Hepatocyte (in vitro differentiated cells): ENCODE measurements around the gene SPTLC1. TPM values are rescaled to one million over a fixed set of nuclear protein-coding genes. Genes with fewer than 3 reads are reported as not detected.

Experiments used
- DNase-seq: peaks from one replicate; pipeline ENCODE4 v3.0.0-alpha.2; 2016; ENCODE audit warnings: low spot score
- H2AFZ ChIP-seq: fragments of 200-600 bp; sonication (generic); 2 replicates; pipeline ENCODE4 v1.6.0; 2016; ENCODE audit warnings: antibody characterized with exemption, mild to moderate bottlenecking
- H3K27ac ChIP-seq: fragments of 200-600 bp; sonication (generic); 2 replicates; pipeline ENCODE4 v1.5.1; 2016; ENCODE audit warnings: mild to moderate bottlenecking
- H3K27me3 ChIP-seq: fragments of 200-600 bp; sonication (generic); 2 replicates; pipeline ENCODE4 v1.6.1; 2016
- H3K36me3 ChIP-seq: fragments of 200-600 bp; sonication (generic); replicated peaks from 2 replicates; pipeline ENCODE4 v1.5.1; 2016; ENCODE audit warnings: low read depth; ENCODE audit not compliant: insufficient read depth
- H3K4me1 ChIP-seq: fragments of 200-600 bp; sonication (generic); 2 replicates; pipeline ENCODE4 v1.5.1; 2016; ENCODE audit warnings: mild to moderate bottlenecking, moderate library complexity; ENCODE audit not compliant: insufficient read depth
- H3K4me2 ChIP-seq: fragments of 200-600 bp; sonication (generic); 2 replicates; pipeline ENCODE4 v1.6.0; 2016
- H3K4me3 ChIP-seq: fragments of 200-600 bp; sonication (generic); 2 replicates; pipeline ENCODE4 v1.5.1; 2016; ENCODE audit warnings: mild to moderate bottlenecking
- H3K79me2 ChIP-seq: fragments of 200-600 bp; sonication (generic); 2 replicates; pipeline ENCODE4 v1.6.0; 2017; ENCODE audit warnings: mild to moderate bottlenecking
- H3K9me2 ChIP-seq: fragments of 200-600 bp; sonication (generic); replicated peaks from 2 replicates; pipeline ENCODE4 v1.6.0; 2017; ENCODE audit warnings: mild to moderate bottlenecking; ENCODE audit not compliant: insufficient read depth
- H3K9me3 ChIP-seq: fragments of 200-600 bp; sonication (generic); 2 replicates; pipeline ENCODE4 v1.5.1; 2016; ENCODE audit warnings: low read depth, mild to moderate bottlenecking
- H4K20me1 ChIP-seq: fragments of 200-600 bp; sonication (generic); 2 replicates; pipeline ENCODE4 v1.6.0; 2016; ENCODE audit warnings: mild to moderate bottlenecking; ENCODE audit not compliant: insufficient read depth, poor library complexity, severe bottlenecking
- EZH2 ChIP-seq: fragments of 200-600 bp; sonication (generic); IDR thresholded peaks from 2 replicates; pipeline ENCODE4 v1.6.1; 2016; ENCODE audit warnings: antibody characterized with exemption, mild to moderate bottlenecking, borderline replicate concordance
- EZH2phosphoT487 ChIP-seq: fragments of 200-600 bp; sonication (generic); IDR thresholded peaks from one replicate; pipeline ENCODE4 v1.6.1; 2018; ENCODE audit warnings: antibody characterized with exemption, mild to moderate bottlenecking, low read depth, moderate library complexity; ENCODE audit not compliant: unreplicated experiment, severe bottlenecking
- WGBS: methylation state at CpG from one replicate; pipeline ENCODE4 v1.1.6; 2016; ENCODE audit warnings: low lambda C conversion rate; ENCODE audit errors: missing lambda C conversion rate; 5-methylcytosine and 5-hydroxymethylcytosine counted together
- polyA plus RNA-seq: library from polyadenylated mRNA; unstranded; fragments of >200 nt; fragmentation: Nextera tagmentation; extraction: Ambion mirVana; gene quantifications from 2 replicates; pipeline ENCODE4 v1.2.1, GENCODE V29; 2016
- total RNA-seq: library from RNA; depleted of rRNA; stranded (reverse); fragments of >200 nt; gene quantifications from 2 replicates; pipeline ENCODE4 v1.2.3, GENCODE V29; 2014
- TF ChIP-seq, protein P1 (sequence below): fragments of 200-600 bp; sonication (generic); IDR thresholded peaks from 2 replicates; pipeline ENCODE4 v1.5.1; 2016; ENCODE audit warnings: antibody characterized with exemption, mild to moderate bottlenecking; ENCODE audit not compliant: poor library complexity

Gene SPTLC1
- total and polyA plus RNA-seq, 2 experiments from 2014 or later: 67.6 to 101 TPM

DNA sequence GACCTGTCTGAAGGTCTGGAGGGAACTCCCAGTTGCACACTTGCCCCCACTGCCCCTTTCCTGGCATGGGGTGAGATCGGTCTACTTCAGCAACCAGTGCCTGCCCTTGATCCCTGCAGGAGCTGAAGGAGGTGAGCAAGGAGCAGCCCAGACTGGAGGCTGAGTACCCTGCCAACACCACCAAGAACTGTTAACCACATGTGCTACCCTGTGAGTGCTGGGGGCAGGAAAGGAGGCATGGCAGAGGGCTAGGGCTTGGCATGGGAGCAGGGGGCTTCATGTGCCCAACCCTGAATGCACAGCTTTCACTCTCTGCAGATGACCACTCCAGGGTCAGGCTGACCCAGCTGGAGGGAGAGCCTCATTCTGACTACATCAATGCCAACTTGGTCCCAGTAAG is 17.3 kb upstream of the SPTLC1 start:
- H3K36me3 ChIP-seq: no peaks in the 10 kb centered on the region
- no peaks in the 10 kb centered on the region for H3K9me2 ChIP-seq
- TF ChIP-seq, protein P1, sequence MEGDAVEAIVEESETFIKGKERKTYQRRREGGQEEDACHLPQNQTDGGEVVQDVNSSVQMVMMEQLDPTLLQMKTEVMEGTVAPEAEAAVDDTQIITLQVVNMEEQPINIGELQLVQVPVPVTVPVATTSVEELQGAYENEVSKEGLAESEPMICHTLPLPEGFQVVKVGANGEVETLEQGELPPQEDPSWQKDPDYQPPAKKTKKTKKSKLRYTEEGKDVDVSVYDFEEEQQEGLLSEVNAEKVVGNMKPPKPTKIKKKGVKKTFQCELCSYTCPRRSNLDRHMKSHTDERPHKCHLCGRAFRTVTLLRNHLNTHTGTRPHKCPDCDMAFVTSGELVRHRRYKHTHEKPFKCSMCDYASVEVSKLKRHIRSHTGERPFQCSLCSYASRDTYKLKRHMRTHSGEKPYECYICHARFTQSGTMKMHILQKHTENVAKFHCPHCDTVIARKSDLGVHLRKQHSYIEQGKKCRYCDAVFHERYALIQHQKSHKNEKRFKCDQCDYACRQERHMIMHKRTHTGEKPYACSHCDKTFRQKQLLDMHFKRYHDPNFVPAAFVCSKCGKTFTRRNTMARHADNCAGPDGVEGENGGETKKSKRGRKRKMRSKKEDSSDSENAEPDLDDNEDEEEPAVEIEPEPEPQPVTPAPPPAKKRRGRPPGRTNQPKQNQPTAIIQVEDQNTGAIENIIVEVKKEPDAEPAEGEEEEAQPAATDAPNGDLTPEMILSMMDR: no peak
- TF ChIP-seq EZH2phosphoT487: no peak
- TF ChIP-seq EZH2: no peak
- no peaks in the 10 kb centered on the region for H3K79me2 ChIP-seq
- H3K27ac ChIP-seq: no peak overlapping the region
- 91% methylated on average over 1 of the region's 1 CpG for WGBS
- H2AFZ ChIP-seq: no peak overlapping the region
- no peaks in the 10 kb centered on the region for H4K20me1 ChIP-seq
- no peaks in the 10 kb centered on the region for H3K27me3 ChIP-seq
- H3K9me3 ChIP-seq: no peaks in the 10 kb centered on the region
- peaks cover 9% of the 10 kb centered on the region for H3K4me1 ChIP-seq
- H3K4me2 ChIP-seq: no peak overlapping the region
- no peak overlapping the region for H3K4me3 ChIP-seq
- DNase-seq: no peak

DNA sequence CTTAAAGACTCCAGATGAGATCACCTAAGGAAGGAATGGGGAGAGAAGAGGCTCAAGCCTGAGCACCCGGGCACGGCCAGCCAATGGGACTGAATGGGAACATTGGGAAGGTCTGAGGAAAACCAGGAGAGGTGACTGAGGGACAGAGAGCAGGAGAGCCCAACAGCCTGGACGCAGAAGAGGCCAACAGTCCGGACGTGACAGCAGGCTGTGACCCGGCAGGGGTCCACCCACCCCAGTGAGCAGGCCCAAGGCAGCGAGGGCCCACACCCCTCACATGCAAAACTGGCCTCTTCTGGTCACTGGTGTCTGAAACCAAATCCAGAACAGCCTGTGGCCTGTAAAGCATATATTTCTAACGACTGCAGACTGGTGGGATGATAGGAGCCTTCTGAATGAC is 7.6 kb upstream of the SPTLC1 start:
- no peak for DNase-seq
- H3K9me3 ChIP-seq: no peaks in the 10 kb centered on the region
- H3K27me3 ChIP-seq: peaks cover 3% of the 10 kb centered on the region
- no peak overlapping the region for H2AFZ ChIP-seq
- no peaks in the 10 kb centered on the region for H3K36me3 ChIP-seq
- H3K4me2 ChIP-seq: no peak overlapping the region
- no peaks in the 10 kb centered on the region for H3K4me1 ChIP-seq
- H3K4me3 ChIP-seq: no peak overlapping the region
- no peaks in the 10 kb centered on the region for H3K79me2 ChIP-seq
- no peaks in the 10 kb centered on the region for H4K20me1 ChIP-seq
- TF ChIP-seq EZH2 (no peak), EZH2phosphoT487 (no peak)
- TF ChIP-seq, protein P1: no peak
- no peak overlapping the region for H3K27ac ChIP-seq
- no peaks in the 10 kb centered on the region for H3K9me2 ChIP-seq
- WGBS: 73% methylated on average over 8 of the region's 8 CpGs

DNA sequence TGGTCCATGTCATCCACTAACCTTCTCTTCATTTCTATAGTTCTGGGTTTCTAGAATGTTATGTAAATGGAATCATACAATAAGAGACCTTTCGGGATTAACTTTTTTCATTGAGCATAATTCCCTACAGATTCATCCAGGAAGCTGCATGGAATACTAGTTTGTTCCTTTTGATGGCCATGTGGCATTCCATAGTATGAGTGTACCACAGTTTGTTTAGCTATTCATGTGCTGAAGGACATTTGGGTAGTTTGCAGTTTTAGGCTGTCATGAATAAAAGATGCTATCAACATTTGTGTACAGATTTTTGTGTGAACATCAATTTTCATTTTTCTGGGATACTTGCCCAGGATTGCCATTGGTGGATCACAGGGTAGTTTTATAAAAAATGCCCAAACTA is 6.8 kb upstream of the SPTLC1 start:
- Histone ChIP-seq H3K4me3 (no peak overlapping the region), H4K20me1 (no peaks in the 10 kb centered on the region), H3K79me2 (no peaks in the 10 kb centered on the region), H2AFZ (no peak overlapping the region), H3K36me3 (no peaks in the 10 kb centered on the region), H3K4me1 (no peaks in the 10 kb centered on the region), H3K9me3 (no peaks in the 10 kb centered on the region), H3K27me3 (peaks cover 3% of the 10 kb centered on the region), H3K27ac (no peak overlapping the region), H3K4me2 (no peak overlapping the region), H3K9me2 (no peaks in the 10 kb centered on the region)
- WGBS: 92% methylated on average over 1 of the region's 1 CpG
- DNase-seq: no peak
- TF ChIP-seq, protein P1: no peak
- TF ChIP-seq EZH2 (no peak), EZH2phosphoT487 (no peak)

DNA sequence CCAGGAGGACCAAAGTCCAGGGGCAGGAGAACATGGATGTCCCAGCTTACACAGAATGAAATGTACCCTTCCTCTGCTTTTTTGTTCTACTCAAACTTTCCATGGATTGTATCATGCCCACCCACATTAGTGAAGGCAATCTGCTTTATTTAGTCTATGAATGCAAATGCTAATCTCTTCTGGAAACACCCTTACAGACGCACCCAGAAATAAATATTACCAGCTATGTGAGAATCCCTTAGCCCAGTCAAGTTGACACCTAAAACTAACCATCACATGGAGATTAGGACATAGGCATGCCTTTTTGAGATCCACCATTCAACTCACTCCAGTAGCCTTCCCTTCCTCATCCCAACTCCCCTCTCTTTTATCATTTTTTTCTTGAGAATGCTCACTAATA is 6.1 kb upstream of the SPTLC1 start:
- TF ChIP-seq EZH2phosphoT487: no peak
- no peak for TF ChIP-seq EZH2
- TF ChIP-seq, protein P1: no peak
- Histone ChIP-seq H2AFZ (no peak overlapping the region), H3K4me1 (no peaks in the 10 kb centered on the region), H3K79me2 (no peaks in the 10 kb centered on the region), H4K20me1 (no peaks in the 10 kb centered on the region), H3K4me3 (no peak overlapping the region), H3K36me3 (no peaks in the 10 kb centered on the region), H3K4me2 (no peak overlapping the region), H3K9me2 (no peaks in the 10 kb centered on the region), H3K27me3 (peaks cover 3% of the 10 kb centered on the region), H3K9me3 (no peaks in the 10 kb centered on the region), H3K27ac (no peak overlapping the region)
- WGBS: 91% methylated on average over 1 of the region's 1 CpG
- no peak for DNase-seq
